ENCODE measurements around the gene TYRO3.

Gene TYRO3

DNA sequence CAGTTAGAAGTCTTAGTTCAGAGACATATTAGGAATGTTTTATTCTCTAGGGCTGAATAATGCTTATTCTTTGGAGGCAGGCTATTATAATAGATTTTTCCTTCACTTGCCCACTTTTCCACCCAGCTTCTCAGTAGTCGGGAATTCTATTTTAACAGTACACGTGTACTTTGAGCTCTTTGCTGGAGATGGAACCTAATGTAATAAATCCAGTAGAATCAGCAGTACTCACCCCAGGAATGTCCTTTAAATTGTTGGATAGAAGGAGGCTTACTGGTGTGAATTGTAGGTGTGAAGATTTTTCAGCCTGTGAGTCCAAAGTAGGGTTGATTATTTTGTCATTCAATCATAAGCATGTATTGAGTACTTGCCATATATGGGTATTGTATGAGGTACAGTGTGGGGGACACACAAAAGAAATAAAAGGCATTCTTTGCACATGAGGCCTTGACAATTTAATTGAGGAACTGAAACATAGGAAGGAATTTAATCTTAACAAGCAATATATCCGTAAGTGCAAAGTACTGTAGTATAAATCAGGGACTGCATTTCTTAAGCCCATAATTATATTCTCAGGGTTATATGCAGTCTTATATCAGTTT lies 71.7 kb downstream of the TYRO3 start:
- Mint-ChIP-seq H3K27ac (no peak overlapping the region), H3K27me3 (no peaks in the 10 kb centered on the region)

DNA sequence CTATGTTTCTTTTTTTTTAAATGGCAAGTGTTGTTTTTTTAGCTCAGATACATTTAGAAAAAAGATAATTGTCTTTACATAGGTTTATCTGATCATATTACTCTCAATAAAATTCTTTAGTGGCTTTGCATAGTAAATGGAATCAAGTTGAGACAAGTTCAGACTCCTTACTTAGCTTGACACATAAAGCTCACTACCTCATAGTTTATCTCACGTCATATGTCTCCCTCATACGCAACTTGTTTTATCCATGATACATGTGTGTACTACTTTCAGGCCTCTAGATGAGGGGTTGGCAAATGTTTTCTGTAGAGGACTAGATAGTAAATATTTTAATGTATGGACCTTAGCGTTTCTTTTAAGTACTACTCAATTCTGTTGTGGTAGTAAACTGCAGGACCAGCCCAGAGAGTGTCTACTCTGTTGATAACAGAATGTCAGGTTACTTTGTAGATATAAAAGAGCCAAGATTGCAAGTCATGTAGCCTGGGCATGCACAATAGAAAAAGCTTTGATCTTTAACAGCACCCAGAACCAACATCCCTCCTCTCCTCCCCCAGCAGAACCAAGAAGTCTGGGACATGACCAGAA lies 73.0 kb downstream of the TYRO3 start:
- no peak overlapping the region for H3K27ac Mint-ChIP-seq
- no peaks in the 10 kb centered on the region for H3K9me3 Mint-ChIP-seq
- no peaks in the 10 kb centered on the region for H3K36me3 Mint-ChIP-seq (ENCODE audit: low read depth)
- H3K27me3 Mint-ChIP-seq, result no peaks in the 10 kb centered on the region
- peaks cover 8% of the 10 kb centered on the region for H3K4me1 Mint-ChIP-seq (ENCODE audit: low read depth)
- no peak overlapping the region for H3K4me3 Mint-ChIP-seq

More for the DNA sequence above, 71.7 kb downstream of the TYRO3 start:
- Mint-ChIP-seq H3K9me3 (no peaks in the 10 kb centered on the region), H3K36me3 (ENCODE audit: low read depth) (no peaks in the 10 kb centered on the region), H3K4me3 (no peak overlapping the region), H3K4me1 (ENCODE audit: low read depth) (peaks cover 5% of the 10 kb centered on the region)

All from stimulated activated naive CD8-positive, alpha-beta T cell treated with anti-CD3 and anti-CD28 coated beads, Interleukin-15, Interleukin-2, amounts not matched to agents 100 ng/mL and 50 ng/mL, for 24 hours (primary cell).